Epithelial cell of proximal tubule (primary cell): ENCODE measurements around the gene IRF4. TPM values are rescaled to one million over a fixed set of nuclear protein-coding genes. Genes with fewer than 3 reads are reported as not detected.

ENCODE experiments used
- DNase-seq: peaks from one replicate; pipeline ENCODE4 v3.0.0-alpha.2; 2011; ENCODE audit warnings: low read depth
- H3K4me3 ChIP-seq: 2 replicates; pipeline ENCODE4 v1.5.1; 2011; ENCODE audit warnings: low read depth, mild to moderate bottlenecking, low read length
- CTCF ChIP-seq: conservative IDR thresholded peaks from 2 replicates; pipeline ENCODE4 v1.5.1; 2012; ENCODE audit warnings: low read depth, mild to moderate bottlenecking, low read length
- total RNA-seq: library from RNA; depleted of rRNA; stranded (reverse); fragments of >200 nt; gene quantifications from 2 replicates; pipeline ENCODE4 v1.2.3, GENCODE V29; 2015

The IRF4 gene
- total RNA-seq, 1 donor from 2014 or later, result 0.23 TPM

- no peak overlapping the region for H3K4me3 ChIP-seq
- no peak for DNase-seq
- no peak for TF ChIP-seq CTCF
These were observed 8.4 kb upstream of the IRF4 start for GRCh38 chr6:382883-383810.

DNA sequence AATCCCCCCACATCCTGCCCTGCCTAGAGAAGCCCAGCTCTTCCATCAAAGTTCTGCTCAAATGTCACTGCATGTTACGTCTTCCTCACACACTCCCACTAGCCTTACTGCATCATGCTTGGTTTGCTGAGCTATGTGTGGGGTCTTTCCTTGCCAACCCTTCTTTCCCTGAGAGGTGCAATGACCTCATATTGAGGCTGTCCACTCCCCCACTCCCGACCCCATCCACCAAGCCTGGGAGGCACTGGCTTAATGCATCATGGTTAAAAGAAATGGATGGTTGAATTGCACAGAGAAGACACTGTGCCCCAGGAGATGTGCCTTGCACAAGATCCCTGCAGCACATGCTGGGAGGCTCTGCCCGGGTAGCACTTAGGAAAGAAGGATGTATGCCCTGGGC lies 7.7 kb upstream of the IRF4 start:
- TF ChIP-seq CTCF, result no peak
- DNase-seq, result no peak
- no peak overlapping the region for H3K4me3 ChIP-seq

DNA sequence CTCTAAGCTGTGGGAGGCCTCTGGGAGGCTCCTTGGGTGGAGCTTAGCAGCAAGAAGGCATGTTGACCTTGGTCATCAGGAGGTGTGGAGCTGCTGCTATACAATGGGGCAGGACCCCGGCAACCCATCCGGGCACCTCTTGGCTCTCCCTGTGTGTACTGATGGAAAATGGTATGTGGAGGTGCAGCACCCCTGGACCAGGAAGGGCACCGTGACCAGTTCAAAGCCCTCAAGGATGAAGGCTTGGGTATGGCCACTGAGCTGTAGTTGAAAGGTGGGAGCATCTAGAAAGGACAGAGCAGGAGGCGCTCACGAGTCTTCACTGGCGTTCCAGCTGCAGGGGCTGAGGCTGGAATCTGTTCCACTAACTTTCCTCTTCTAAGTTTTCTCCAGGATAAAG lies 6.7 kb upstream of the IRF4 start:
- DNase-seq, result no peak
- H3K4me3 ChIP-seq, result no peak overlapping the region
- no peak for TF ChIP-seq CTCF

- no peak overlapping the region for H3K4me3 ChIP-seq
- no peak for TF ChIP-seq CTCF
- DNase-seq, result no peak
These were observed 5.9 kb upstream of the IRF4 start for GRCh38 chr6:385614-386013.

- TF ChIP-seq CTCF, result no peak
- DNase-seq, result no peak
- no peak overlapping the region for H3K4me3 ChIP-seq
These were observed 4.8 kb upstream of the IRF4 start for GRCh38 chr6:386688-387266.

DNA sequence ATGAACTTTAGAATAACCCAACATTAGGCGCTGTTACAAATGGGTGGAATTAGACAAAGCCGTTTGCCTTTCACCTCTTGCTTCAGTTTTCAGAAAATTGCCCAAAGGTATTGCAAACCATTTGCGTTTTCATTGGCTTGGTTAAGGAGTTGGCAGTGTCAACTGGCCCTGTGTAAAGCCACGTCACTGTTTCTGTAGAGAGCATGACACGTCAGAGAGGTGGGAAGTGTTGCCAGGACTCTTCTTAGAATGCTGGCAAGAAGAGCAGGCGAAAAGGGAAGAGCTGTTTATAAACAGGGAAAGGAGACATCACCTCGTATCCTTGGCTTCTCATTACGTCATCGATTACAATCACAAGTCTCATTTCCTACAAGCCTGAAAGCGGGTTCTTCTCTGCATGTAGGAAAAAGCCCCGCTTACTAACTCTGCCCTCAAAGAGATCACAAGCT lies 4.2 kb upstream of the IRF4 start:
- TF ChIP-seq CTCF, result no peak
- DNase-seq, result no peak
- H3K4me3 ChIP-seq, result no peak overlapping the region
